Measurements from ENCODE around the gene PYGL. TPM values are rescaled to one million over a fixed set of nuclear protein-coding genes. Genes with fewer than 3 reads are reported as not detected.
A peak's percentile ranks its signal among the peaks of the same experiment; 100 is the strongest.

The PYGL gene
- total RNA-seq, 1 donor from 2014 or later = 1.2 TPM

DNA sequence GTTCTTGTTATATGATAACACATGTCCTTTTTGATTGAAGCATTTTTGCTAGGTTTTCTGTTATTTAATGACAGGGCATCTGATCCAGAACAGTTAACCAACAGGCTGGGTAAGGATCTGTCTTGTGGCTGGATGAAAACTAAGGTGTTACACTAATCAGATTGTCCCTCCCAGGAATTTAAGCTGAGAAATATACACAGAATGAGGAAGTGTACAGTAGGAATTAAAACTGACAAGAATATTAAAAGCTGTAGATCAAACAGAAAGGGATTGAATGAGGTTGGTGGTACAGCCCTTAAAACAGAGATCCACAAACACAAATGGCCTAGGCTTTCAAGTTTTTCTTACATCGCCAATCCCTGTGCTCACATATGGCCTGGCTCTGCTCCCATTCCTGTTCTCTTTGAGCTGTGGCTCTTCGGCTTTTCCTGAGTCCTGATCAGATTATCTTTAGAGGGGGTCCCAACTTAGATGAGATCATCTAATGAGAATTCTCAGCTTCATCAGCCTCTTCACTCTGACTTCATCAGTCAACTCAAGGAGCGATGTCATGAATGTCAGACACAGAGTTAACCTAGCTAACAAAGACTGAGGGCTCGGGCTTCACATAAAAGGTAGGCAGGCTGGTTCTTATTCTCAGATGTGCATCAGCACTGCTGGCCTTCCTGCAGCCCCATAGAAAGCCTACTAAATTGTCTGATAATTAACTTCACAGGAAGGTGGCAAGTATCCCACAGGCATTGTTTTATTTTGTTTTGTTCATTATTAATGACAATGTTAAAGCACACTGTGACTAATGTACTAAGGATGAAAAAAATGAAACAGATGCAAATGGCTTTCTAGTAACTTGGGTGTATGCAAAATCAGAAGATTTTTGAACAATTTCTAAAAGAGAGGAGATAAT, 11.4 kb downstream of the PYGL start:
- H3K36me3 Mint-ChIP-seq (ENCODE audit: unreplicated experiment) = no peaks in the 10 kb centered on the region

DNA sequence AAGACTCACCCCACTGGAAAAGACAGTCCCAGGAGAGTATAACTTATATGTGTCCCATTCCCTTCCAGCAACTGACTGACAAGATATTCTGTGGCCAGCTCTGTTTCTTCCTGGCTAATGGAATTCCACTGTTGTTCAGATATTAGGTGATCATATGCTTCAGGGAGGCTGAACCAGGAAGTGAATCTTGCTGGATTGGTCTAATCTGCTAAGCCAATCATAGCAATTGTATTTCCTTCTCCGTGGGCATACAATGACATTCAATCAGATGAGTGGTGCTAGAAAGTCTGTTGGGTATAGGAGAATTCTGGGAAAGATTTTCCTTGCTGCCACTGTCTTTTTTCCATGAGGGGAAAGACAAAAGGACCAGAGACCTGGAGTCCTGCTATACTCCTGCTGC, 12.1 kb downstream of the PYGL start:
- no peak for DNase-seq
- Mint-ChIP-seq H3K27me3 (ENCODE audit: unreplicated experiment) (no peaks in the 10 kb centered on the region), H3K27ac (ENCODE audit: unreplicated experiment) (no peak overlapping the region), H3K9me3 (ENCODE audit: unreplicated experiment) (no peaks in the 10 kb centered on the region), H3K4me1 (ENCODE audit: low read depth, unreplicated experiment) (peaks cover 2% of the 10 kb centered on the region), H3K4me3 (ENCODE audit: unreplicated experiment) (no peak overlapping the region), H3K36me3 (ENCODE audit: unreplicated experiment) (no peaks in the 10 kb centered on the region)
- no peak for TF ChIP-seq CTCF (IDR thresholded peaks at IDR 0.05; ENCODE audit: partially characterized antibody, unreplicated experiment)

More for the DNA sequence above, 11.4 kb downstream of the PYGL start:
- no peaks in the 10 kb centered on the region for H3K9me3 Mint-ChIP-seq (ENCODE audit: unreplicated experiment)
- no peak overlapping the region for H3K4me3 Mint-ChIP-seq (ENCODE audit: unreplicated experiment)
- peak overlapping the region; percentile 31 for H3K27ac Mint-ChIP-seq (ENCODE audit: unreplicated experiment)
- DNase-seq = no peak
- no peak for TF ChIP-seq CTCF (IDR thresholded peaks at IDR 0.05; ENCODE audit: partially characterized antibody, unreplicated experiment)
- peaks cover 2% of the 10 kb centered on the region for H3K4me1 Mint-ChIP-seq (ENCODE audit: low read depth, unreplicated experiment)
- H3K27me3 Mint-ChIP-seq (ENCODE audit: unreplicated experiment) = no peaks in the 10 kb centered on the region

- H3K27me3 Mint-ChIP-seq (ENCODE audit: unreplicated experiment) = no peaks in the 10 kb centered on the region
- H3K36me3 Mint-ChIP-seq (ENCODE audit: unreplicated experiment) = no peaks in the 10 kb centered on the region
- TF ChIP-seq CTCF (IDR thresholded peaks at IDR 0.05; ENCODE audit: partially characterized antibody, unreplicated experiment) = no peak
- no peak for DNase-seq
- H3K4me3 Mint-ChIP-seq (ENCODE audit: unreplicated experiment) = no peak overlapping the region
- no peak overlapping the region for H3K27ac Mint-ChIP-seq (ENCODE audit: unreplicated experiment)
- no peaks in the 10 kb centered on the region for H3K9me3 Mint-ChIP-seq (ENCODE audit: unreplicated experiment)
- H3K4me1 Mint-ChIP-seq (ENCODE audit: low read depth, unreplicated experiment) = peaks cover 2% of the 10 kb centered on the region
Measured at GRCh38 chr14:50931559-50931958, 12.7 kb downstream of the PYGL start.

DNA sequence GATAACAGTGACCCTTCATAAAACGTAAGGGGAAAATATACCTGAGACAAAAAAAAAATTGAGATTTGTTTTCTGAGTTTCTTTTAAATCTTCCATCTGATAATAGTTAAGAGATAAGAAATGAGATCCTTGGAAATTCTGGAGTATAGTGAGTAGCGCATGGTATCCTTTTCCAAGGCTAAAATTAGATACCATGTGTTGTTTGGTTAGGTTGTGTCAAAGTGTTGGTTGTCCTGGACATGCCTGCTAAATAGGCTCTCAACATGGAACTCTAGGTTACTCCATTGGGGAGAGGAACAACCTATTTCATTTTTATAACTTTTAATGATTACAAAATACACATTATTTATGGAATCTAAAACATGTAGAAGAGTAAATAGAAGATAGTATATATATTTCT, 14.8 kb downstream of the PYGL start:
- no peak overlapping the region for H3K27ac Mint-ChIP-seq (ENCODE audit: unreplicated experiment)
- TF ChIP-seq CTCF (IDR thresholded peaks at IDR 0.05; ENCODE audit: partially characterized antibody, unreplicated experiment) = no peak
- H3K4me3 Mint-ChIP-seq (ENCODE audit: unreplicated experiment) = no peak overlapping the region
- H3K27me3 Mint-ChIP-seq (ENCODE audit: unreplicated experiment) = no peaks in the 10 kb centered on the region
- DNase-seq = no peak
- H3K4me1 Mint-ChIP-seq (ENCODE audit: low read depth, unreplicated experiment) = peaks cover 2% of the 10 kb centered on the region
- no peaks in the 10 kb centered on the region for H3K36me3 Mint-ChIP-seq (ENCODE audit: unreplicated experiment)
- H3K9me3 Mint-ChIP-seq (ENCODE audit: unreplicated experiment) = no peaks in the 10 kb centered on the region

DNA sequence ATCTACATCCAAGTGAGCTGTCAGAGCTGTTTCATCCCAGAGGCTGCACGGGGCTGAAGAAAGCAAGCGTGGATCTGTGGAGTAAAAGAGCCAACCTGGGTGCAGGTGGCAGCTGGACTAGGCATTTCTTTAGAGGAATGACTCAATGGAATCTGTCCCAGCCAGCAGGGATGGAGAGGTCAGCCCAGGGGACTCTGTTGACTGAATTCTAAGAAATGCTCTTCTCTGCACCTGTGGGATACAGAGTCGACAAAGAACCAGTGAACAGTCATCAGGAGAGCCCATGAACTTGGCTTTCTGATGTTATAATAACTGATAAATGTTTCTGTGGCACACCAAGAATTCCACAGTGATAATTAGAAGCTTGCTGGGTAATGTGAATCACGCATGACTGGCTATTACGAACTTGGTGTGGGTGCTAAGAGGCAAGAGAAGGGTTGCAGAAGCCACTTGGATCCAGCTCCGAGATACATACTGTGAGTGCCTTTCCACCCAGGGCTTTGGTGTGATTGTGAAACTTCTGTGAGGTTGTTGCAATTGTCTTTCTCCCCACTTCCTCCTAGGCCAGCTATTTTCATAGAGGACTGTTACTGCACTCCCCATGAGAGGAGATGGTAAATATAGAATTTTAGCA, 16.2 kb downstream of the PYGL start:
- H3K9me3 Mint-ChIP-seq (ENCODE audit: unreplicated experiment) = no peaks in the 10 kb centered on the region
- no peaks in the 10 kb centered on the region for H3K27me3 Mint-ChIP-seq (ENCODE audit: unreplicated experiment)
- H3K36me3 Mint-ChIP-seq (ENCODE audit: unreplicated experiment) = no peaks in the 10 kb centered on the region
- no peak for DNase-seq
- H3K27ac Mint-ChIP-seq (ENCODE audit: unreplicated experiment) = no peak overlapping the region
- peaks cover 2% of the 10 kb centered on the region for H3K4me1 Mint-ChIP-seq (ENCODE audit: low read depth, unreplicated experiment)
- H3K4me3 Mint-ChIP-seq (ENCODE audit: unreplicated experiment) = no peak overlapping the region
- no peak for TF ChIP-seq CTCF (IDR thresholded peaks at IDR 0.05; ENCODE audit: partially characterized antibody, unreplicated experiment)

Measured in glutamatergic neuron (in vitro differentiated cells).